Endodermal cell (in vitro differentiated cells): ENCODE measurements around the gene TFEB. TPM values are rescaled to one million over a fixed set of nuclear protein-coding genes. Genes with fewer than 3 reads are reported as not detected.

Source experiments
- DNase-seq: peaks from one replicate; pipeline ENCODE4 v3.0.0-alpha.2; 2017
- H3K27ac ChIP-seq: 2 replicates; pipeline ENCODE4 v1.5.1; 2013; ENCODE audit warnings: mild to moderate bottlenecking, low read depth, low read length, moderate library complexity
- H3K27me3 ChIP-seq: 2 replicates; pipeline ENCODE4 v1.6.1; 2013; ENCODE audit warnings: mild to moderate bottlenecking, low read length, moderate library complexity; ENCODE audit not compliant: insufficient read depth, control insufficient read depth, poor library complexity, severe bottlenecking
- H3K36me3 ChIP-seq: 2 replicates; pipeline ENCODE4 v1.7.0; 2013; ENCODE audit warnings: mild to moderate bottlenecking, low read length, moderate library complexity; ENCODE audit not compliant: control insufficient read depth, insufficient read depth
- H3K4me1 ChIP-seq: one replicate; pipeline ENCODE4 v1.7.0; 2013; ENCODE audit warnings: low read length; ENCODE audit not compliant: control insufficient read depth, insufficient read depth
- H3K4me3 ChIP-seq: 2 replicates; pipeline ENCODE4 v1.5.1; 2013; ENCODE audit warnings: mild to moderate bottlenecking, low read length, moderate library complexity
- H3K9ac ChIP-seq: 2 replicates; pipeline ENCODE4 v1.6.1; 2013; ENCODE audit warnings: mild to moderate bottlenecking, low read length, moderate library complexity; ENCODE audit not compliant: poor library complexity, severe bottlenecking; ENCODE audit errors: extremely low read depth
- H3K9me3 ChIP-seq: 2 replicates; pipeline ENCODE4 v1.6.1; 2013; ENCODE audit warnings: mild to moderate bottlenecking, low read length, moderate library complexity; ENCODE audit not compliant: control insufficient read depth
- H3K27ac Mint-ChIP-seq: 2 replicates; pipeline ENCODE4 v1.8.0; 2020; ENCODE audit warnings: mixed read lengths
- H3K27me3 Mint-ChIP-seq: 2 replicates; pipeline ENCODE4 v1.8.0; 2021; ENCODE audit warnings: mild to moderate bottlenecking, mixed read lengths; ENCODE audit not compliant: insufficient read depth
- H3K36me3 Mint-ChIP-seq: 2 replicates; pipeline ENCODE4 v1.8.0; 2020; ENCODE audit warnings: low read depth, mixed read lengths
- H3K4me1 Mint-ChIP-seq: 2 replicates; pipeline ENCODE4 v1.8.0; 2020; ENCODE audit warnings: mixed read lengths
- H3K4me3 Mint-ChIP-seq: 2 replicates; pipeline ENCODE4 v1.8.0; 2020; ENCODE audit warnings: mild to moderate bottlenecking, moderate library complexity, mixed read lengths
- H3K9me3 Mint-ChIP-seq: 2 replicates; pipeline ENCODE4 v1.8.0; 2020; ENCODE audit warnings: mild to moderate bottlenecking, mixed read lengths
- WGBS, 2 experiments: methylation state at CpG; one replicate each; pipeline versions ENCODE4 v1.1.5 to v1.1.7; 2013; ENCODE audit warnings: missing lambda C conversion rate in 2 of 2, mixed read lengths in 1 of 2; ENCODE audit not compliant: insufficient coverage in 1 of 2, insufficient read length in 1 of 2; 5-methylcytosine and 5-hydroxymethylcytosine counted together
- total RNA-seq, 2 donors: library from RNA; stranded (reverse); fragmentation: NEBNext Ultra II Directional in 1 of 2; extraction: Animal tissue kit (Norgen Biotek cat#: 25700) in 1 of 2; gene quantifications; 2 replicates in 1 of 2; 3 replicates in 1 of 2; pipeline ENCODE4 v1.2.1, GENCODE V29; 2021
- TF ChIP-seq, protein P1 (sequence below): fragments of 200-600 bp; sonication (generic); conservative IDR thresholded peaks from 2 replicates; pipeline ENCODE4 v1.5.0; 2021; ENCODE audit warnings: antibody characterized with exemption, mild to moderate bottlenecking

TFEB gene
- total RNA-seq, 2 donors from 2014 or later, result 0.24 TPM; not detected in 1

DNA sequence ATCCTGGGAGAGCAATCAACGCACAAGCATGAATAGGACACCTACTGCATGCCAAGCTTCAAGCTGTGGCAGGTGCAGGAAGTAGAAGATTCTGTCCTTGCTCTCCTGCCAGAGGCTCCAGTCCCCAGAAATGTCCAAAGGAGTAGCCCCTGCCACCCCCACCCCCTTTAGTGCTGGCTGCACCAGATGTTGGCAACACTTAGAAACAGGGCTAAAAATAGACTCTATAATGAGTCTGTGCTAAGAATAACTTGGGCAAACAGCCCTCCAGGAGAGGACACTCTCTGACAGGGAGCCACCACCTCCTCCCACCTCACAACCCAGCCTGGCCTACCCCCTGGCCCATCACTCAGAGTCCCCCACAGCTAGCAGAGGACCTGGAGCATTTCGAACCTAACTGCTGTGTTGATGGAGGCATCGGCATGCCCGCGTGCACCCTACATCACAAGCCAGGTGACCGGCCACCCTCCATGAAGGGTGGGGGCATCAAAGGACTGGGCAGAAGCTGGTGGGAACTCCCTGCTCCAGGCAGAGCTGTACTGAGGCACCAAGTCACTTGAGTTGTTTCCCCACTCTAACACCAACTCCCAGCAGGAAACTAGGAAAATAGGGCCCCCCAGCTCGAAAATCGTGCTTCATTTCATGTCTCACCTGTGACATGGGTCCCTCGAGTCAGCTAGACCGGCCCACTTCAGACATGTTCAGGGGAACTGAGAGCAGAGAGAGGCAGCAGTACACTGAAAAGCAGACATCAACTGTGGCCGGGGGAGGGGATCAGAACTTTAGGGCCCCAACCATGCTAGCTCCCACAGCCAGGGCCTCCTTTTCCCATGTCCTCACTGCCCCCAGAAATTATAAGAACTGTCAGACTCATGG, 18.7 kb downstream of the TFEB start:
- TF ChIP-seq, protein P1, sequence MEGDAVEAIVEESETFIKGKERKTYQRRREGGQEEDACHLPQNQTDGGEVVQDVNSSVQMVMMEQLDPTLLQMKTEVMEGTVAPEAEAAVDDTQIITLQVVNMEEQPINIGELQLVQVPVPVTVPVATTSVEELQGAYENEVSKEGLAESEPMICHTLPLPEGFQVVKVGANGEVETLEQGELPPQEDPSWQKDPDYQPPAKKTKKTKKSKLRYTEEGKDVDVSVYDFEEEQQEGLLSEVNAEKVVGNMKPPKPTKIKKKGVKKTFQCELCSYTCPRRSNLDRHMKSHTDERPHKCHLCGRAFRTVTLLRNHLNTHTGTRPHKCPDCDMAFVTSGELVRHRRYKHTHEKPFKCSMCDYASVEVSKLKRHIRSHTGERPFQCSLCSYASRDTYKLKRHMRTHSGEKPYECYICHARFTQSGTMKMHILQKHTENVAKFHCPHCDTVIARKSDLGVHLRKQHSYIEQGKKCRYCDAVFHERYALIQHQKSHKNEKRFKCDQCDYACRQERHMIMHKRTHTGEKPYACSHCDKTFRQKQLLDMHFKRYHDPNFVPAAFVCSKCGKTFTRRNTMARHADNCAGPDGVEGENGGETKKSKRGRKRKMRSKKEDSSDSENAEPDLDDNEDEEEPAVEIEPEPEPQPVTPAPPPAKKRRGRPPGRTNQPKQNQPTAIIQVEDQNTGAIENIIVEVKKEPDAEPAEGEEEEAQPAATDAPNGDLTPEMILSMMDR, result no peak
- DNase-seq, result no peak
- H3K4me1 ChIP-seq, result no peaks in the 10 kb centered on the region
- no peaks in the 10 kb centered on the region for H3K36me3 ChIP-seq
- no peak overlapping the region for H3K27ac ChIP-seq
- Mint-ChIP-seq H3K9me3 (no peaks in the 10 kb centered on the region), H3K36me3 (no peaks in the 10 kb centered on the region), H3K27ac (no peak overlapping the region), H3K27me3 (peaks cover 3% of the 10 kb centered on the region), H3K4me3 (no peak overlapping the region), H3K4me1 (no peaks in the 10 kb centered on the region)
- H3K4me3 ChIP-seq, result no peak overlapping the region
- 90% methylated on average over 9 to 11 of the region's 11 CpGs for whole genome bisulfite sequencing, 2 experiments
- H3K9ac ChIP-seq, result no peak overlapping the region
- no peaks in the 10 kb centered on the region for H3K27me3 ChIP-seq
- no peaks in the 10 kb centered on the region for H3K9me3 ChIP-seq

DNA sequence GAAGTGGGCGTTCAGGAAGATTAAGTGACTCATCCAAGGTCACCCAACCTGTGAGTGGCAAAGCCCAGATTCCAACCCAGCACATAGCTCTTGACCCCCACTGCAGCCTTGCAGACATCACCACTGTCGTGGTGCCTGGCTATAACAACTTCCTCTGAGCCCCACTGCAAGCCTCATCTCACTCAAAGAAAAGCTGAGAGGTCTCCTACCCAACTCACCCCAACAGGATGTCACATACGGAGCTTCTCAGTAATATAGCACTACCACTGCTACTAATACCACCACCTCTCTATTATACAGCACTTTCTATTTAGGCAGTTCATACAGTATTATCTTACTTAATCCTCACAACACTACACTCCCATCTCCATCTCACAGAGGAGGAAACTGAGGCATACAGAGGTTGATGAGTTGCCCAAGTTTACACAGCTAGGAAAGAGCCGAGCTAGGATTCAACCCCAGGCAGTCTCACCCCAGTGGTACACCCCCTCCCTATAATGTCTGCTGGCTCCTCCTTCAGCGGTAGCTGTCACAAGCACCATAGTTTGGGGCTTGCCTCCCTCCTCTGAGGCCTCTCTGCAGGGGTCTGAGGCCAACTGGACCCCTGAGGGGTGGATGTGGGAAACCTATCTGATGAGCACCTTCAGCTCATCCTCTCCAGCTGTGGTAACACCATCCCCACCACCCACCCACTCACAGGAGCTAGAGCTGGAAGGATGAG, 19.5 kb downstream of the TFEB start:
- Histone ChIP-seq H3K27me3 (no peaks in the 10 kb centered on the region), H3K9me3 (no peaks in the 10 kb centered on the region), H3K9ac (no peak overlapping the region), H3K4me3 (no peak overlapping the region), H3K27ac (no peak overlapping the region), H3K36me3 (no peaks in the 10 kb centered on the region), H3K4me1 (no peaks in the 10 kb centered on the region)
- no peak for DNase-seq
- TF ChIP-seq, protein P1, result no peak
- 90 to 96% methylated on average over 3 to 5 of the region's 5 CpGs for WGBS, 2 experiments
- Mint-ChIP-seq H3K4me1 (no peaks in the 10 kb centered on the region), H3K9me3 (no peaks in the 10 kb centered on the region), H3K27me3 (peaks cover 3% of the 10 kb centered on the region), H3K27ac (no peak overlapping the region), H3K36me3 (no peaks in the 10 kb centered on the region), H3K4me3 (no peak overlapping the region)

DNA sequence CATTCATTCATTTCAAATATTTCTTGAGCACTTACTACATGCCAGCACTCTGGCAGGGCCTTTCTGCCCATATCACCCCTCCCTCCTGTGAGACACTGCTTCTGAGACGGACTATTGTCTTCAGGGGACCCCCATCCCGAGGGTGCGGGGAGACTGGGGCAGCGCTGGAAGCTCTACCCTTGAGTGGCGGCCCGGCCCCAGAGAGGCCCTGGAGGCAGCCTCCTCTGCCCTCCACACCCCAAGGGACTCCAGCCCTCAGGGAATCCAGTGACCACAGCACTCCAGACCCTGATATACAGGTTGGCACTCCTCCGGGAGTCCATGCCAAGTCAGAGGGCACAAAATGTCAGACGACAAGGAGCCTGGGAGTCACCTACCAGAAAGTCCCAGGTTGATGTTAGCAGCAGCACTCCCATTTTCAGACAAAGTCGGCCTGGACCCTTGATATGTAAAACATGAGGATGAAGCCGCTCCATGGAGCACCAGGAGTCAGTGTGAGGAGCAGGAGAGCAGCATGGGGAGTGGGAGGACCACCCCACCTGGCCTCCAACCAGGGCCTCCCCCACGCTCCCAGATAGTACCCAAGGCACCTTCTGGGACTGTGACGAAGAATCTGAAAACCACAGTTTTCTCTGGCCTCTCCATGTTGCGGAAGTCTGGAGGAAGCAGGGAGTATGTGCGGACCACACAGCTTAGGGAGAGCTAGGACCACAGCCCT, 20.7 kb downstream of the TFEB start:
- no peak for DNase-seq
- Histone ChIP-seq H3K9me3 (no peaks in the 10 kb centered on the region), H3K9ac (no peak overlapping the region), H3K4me3 (no peak overlapping the region), H3K36me3 (no peaks in the 10 kb centered on the region), H3K4me1 (no peaks in the 10 kb centered on the region), H3K27me3 (no peaks in the 10 kb centered on the region), H3K27ac (no peak overlapping the region)
- Mint-ChIP-seq H3K4me1 (no peaks in the 10 kb centered on the region), H3K27ac (no peak overlapping the region), H3K27me3 (peaks cover 5% of the 10 kb centered on the region), H3K4me3 (no peak overlapping the region), H3K9me3 (no peaks in the 10 kb centered on the region), H3K36me3 (no peaks in the 10 kb centered on the region)
- WGBS, 2 experiments, result 89 to 90% methylated on average over 8 to 14 of the region's 14 CpGs
- TF ChIP-seq, protein P1, result no peak
